ENCODE data around the gene PCGF3.

Gene PCGF3

DNA sequence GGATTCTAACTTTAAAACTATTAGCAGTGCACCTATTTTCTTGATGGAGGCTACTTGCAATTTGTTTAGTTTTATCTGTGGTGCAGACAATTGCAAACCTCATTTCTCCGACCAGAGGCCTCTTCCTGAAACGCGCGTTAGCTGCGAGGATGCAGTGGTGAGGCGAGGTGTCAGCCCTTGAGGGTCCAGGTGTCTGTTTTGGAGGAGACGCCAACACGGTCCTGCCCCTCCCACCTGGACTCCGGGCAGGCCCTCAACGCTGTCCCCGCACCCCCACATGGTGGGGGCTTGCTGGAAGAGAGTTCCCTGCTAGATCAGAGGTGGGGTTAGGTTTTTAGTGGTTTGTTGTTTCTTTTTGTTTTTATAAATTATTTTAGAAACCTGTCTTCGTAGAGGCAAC lies 34.4 kb downstream of the PCGF3 start:
- H3K36me3 ChIP-seq (ENCODE audit: control insufficient read depth in 5 of 5, insufficient read depth in 5 of 5, low read length in 5 of 5): peaks cover 0 to 67% (median 49%) of the 10 kb centered on the region in 5 donors
- peaks cover 0 to 7% (median 0%) of the 10 kb centered on the region in 5 donors for H3K4me1 ChIP-seq (ENCODE audit: control insufficient read depth in 5 of 5, insufficient read depth in 5 of 5, low read length in 5 of 5)
- H3K27ac ChIP-seq (ENCODE audit: low read depth, low read length): no peak overlapping the region
- H3K9ac ChIP-seq (ENCODE audit: low read length in 5 of 5): no peak overlapping the region
- no peak overlapping the region for H3K4me3 ChIP-seq (ENCODE audit: low read depth in 1 of 5, low read length in 5 of 5)
- H3K27me3 ChIP-seq (ENCODE audit: control insufficient read depth in 5 of 5, insufficient read depth in 4 of 5, low read length in 5 of 5): no peaks in the 10 kb centered on the region
- H3K9me3 ChIP-seq (ENCODE audit: control insufficient read depth in 5 of 5, low read length in 5 of 5): no peaks in the 10 kb centered on the region

DNA sequence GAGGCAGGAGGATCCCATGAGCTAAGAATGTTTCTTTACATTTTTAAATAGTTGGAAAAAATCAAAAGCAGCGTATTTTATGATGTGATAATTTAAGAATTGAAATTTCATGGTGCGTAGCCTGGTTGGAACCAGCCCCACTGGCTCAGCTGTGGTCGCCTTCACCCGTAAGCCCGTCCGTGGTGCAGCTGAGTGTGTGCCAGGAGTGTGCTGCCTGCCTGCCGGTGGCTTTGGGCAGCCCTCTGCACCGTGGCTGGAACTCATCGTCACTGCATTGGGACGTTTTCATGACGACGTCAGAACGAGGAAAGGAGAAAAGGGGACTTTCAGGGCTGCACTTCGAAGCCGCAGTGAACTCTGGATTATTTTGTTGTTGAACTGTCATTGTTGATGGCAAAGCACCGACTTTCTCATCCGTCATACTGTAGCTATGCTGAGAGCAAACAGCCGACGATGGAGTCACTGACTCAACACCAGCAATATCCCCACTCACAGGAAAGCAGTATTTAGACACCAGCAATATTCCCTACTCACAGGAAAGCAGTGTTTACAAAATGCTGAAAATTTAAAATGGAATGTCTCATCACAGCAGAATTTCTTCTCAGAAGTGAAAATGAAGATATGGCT lies 35.1 kb downstream of the PCGF3 start:
- Histone ChIP-seq H3K27ac (ENCODE audit: low read depth, low read length) (no peak overlapping the region), H3K36me3 (ENCODE audit: control insufficient read depth in 5 of 5, insufficient read depth in 5 of 5, low read length in 5 of 5) (peaks cover 0 to 59% (median 41%) of the 10 kb centered on the region in 5 donors), H3K4me3 (ENCODE audit: low read depth in 1 of 5, low read length in 5 of 5) (no peak overlapping the region), H3K9me3 (ENCODE audit: control insufficient read depth in 5 of 5, low read length in 5 of 5) (no peaks in the 10 kb centered on the region), H3K4me1 (ENCODE audit: control insufficient read depth in 5 of 5, insufficient read depth in 5 of 5, low read length in 5 of 5) (peaks cover 0 to 7% (median 0%) of the 10 kb centered on the region in 5 donors), H3K9ac (ENCODE audit: low read length in 5 of 5) (no peak overlapping the region), H3K27me3 (ENCODE audit: control insufficient read depth in 5 of 5, insufficient read depth in 4 of 5, low read length in 5 of 5) (no peaks in the 10 kb centered on the region)

DNA sequence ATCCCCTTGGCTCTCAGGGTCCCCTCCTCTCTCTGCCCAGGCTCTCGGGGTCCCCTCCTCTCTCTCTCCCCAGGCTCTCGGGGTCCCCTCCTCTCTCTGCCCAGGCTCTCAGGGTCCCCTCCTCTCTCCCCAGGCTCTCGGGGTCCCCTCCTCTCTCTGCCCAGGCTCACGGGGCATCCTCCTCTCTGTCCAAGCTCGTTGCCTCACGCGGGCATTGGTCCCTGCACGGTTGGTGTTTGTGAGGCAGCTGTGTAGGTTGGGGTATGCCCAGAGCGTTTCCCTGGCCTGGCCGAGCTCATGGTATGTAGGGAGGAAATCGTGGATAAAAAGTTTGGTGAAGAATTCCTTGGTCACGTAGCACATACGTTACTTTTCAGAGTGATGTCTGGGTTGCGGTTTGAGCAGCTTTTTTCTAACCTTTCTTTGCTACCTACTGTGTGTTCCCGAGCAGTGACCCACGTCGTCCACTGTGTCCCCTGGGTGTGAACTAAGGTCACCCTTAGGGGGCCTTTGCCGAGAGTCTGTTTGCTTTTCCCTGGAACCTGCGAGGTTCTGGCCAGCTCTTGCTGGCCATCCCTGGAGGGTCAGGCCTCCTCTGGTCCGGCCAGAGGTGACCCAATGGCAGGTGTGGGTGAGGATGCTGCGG lies 36.6 kb downstream of the PCGF3 start:
- Histone ChIP-seq H3K9me3 (ENCODE audit: control insufficient read depth in 5 of 5, low read length in 5 of 5) (no peaks in the 10 kb centered on the region), H3K36me3 (ENCODE audit: control insufficient read depth in 5 of 5, insufficient read depth in 5 of 5, low read length in 5 of 5) (peaks cover 0 to 48% (median 33%) of the 10 kb centered on the region in 5 donors), H3K27me3 (ENCODE audit: control insufficient read depth in 5 of 5, insufficient read depth in 4 of 5, low read length in 5 of 5) (no peaks in the 10 kb centered on the region), H3K27ac (ENCODE audit: low read depth, low read length) (no peak overlapping the region), H3K9ac (ENCODE audit: low read length in 5 of 5) (no peak overlapping the region), H3K4me3 (ENCODE audit: low read depth in 1 of 5, low read length in 5 of 5) (no peak overlapping the region), H3K4me1 (ENCODE audit: control insufficient read depth in 5 of 5, insufficient read depth in 5 of 5, low read length in 5 of 5) (peaks cover 0 to 7% (median 0%) of the 10 kb centered on the region in 5 donors)

DNA sequence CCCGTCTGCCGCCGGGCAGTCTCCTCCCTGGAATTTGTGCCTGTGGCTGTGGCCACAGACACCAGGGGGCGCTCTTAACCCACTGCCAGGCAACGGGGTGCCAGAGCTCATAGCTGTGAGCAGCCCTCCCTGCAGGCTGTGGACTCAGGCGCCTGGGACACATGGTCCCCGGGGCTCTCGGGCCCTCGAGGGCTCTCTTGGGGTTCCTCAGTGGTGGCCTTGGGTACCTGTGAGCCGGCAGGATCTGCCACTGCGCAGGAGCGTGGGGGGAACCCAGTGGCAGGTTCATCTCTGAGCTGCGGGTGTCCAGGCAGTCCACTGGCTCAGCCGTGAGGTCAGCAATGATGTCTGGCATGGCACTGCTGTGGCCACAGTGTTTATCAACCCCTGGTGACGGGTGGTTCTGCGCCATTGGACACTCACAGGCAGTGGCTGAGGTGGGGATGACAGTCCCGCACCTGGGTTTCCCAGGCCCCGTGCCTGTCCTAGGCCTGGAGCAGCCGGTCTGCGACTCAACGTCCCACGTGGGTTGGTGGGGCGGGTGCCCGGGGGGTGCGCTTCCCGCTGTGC lies 37.2 kb downstream of the PCGF3 start:
- peaks cover 0 to 7% (median 0%) of the 10 kb centered on the region in 5 donors for H3K4me1 ChIP-seq (ENCODE audit: control insufficient read depth in 5 of 5, insufficient read depth in 5 of 5, low read length in 5 of 5)
- peaks cover 0 to 44% (median 27%) of the 10 kb centered on the region in 5 donors for H3K36me3 ChIP-seq (ENCODE audit: control insufficient read depth in 5 of 5, insufficient read depth in 5 of 5, low read length in 5 of 5)
- no peak overlapping the region for H3K4me3 ChIP-seq (ENCODE audit: low read depth in 1 of 5, low read length in 5 of 5)
- no peak overlapping the region for H3K9ac ChIP-seq (ENCODE audit: low read length in 5 of 5)
- no peaks in the 10 kb centered on the region for H3K27me3 ChIP-seq (ENCODE audit: control insufficient read depth in 5 of 5, insufficient read depth in 4 of 5, low read length in 5 of 5)
- no peak overlapping the region for H3K27ac ChIP-seq (ENCODE audit: low read depth, low read length)
- H3K9me3 ChIP-seq (ENCODE audit: control insufficient read depth in 5 of 5, low read length in 5 of 5): no peaks in the 10 kb centered on the region

DNA sequence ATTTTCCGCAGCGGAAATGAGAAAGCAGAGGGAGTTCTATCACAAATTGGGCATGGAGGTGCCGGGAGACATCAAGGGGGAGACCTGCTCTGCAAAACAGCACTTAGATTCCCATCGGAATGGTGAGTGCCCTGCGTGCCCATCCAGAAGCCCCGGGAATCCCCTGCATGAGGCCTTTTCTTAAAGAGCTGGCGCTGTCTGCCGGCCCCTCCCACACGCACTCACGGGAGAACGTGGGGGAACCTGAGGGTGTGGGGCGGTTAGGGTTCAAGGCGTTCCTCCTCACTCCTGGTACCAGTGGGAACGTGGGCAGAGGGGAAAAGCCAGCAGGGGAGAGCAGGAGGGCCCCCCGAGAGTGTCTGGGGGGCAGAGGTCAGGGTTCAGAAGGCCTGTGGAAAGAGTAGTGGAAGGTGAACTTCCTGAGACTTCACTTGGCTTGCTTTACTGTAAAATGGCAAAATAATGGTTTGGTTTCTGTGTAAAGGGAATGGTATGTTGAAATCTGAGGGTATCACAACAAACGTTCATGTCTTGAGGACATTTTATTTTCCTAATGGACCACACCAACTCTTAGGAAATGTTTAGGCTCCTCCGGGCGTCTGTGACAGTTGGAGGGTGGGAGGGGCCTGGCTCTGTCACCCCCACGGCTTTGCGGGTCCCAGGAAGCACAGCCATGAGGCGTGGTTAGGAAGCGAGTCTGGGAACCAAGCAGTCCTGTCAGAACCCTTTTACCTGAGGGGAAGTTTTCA lies 38.0 kb downstream of the PCGF3 start:
- Histone ChIP-seq H3K27ac (ENCODE audit: low read depth, low read length) (peak overlapping the region; percentile 57), H3K4me1 (ENCODE audit: control insufficient read depth in 5 of 5, insufficient read depth in 5 of 5, low read length in 5 of 5) (peaks cover 0 to 7% (median 0%) of the 10 kb centered on the region in 5 donors), H3K4me3 (ENCODE audit: low read depth in 1 of 5, low read length in 5 of 5) (no peak overlapping the region), H3K9me3 (ENCODE audit: control insufficient read depth in 5 of 5, low read length in 5 of 5) (no peaks in the 10 kb centered on the region), H3K36me3 (ENCODE audit: control insufficient read depth in 5 of 5, insufficient read depth in 5 of 5, low read length in 5 of 5) (peaks cover 0 to 46% (median 28%) of the 10 kb centered on the region in 5 donors), H3K9ac (ENCODE audit: low read length in 5 of 5) (no peak overlapping the region), H3K27me3 (ENCODE audit: control insufficient read depth in 5 of 5, insufficient read depth in 4 of 5, low read length in 5 of 5) (no peaks in the 10 kb centered on the region)

DNA sequence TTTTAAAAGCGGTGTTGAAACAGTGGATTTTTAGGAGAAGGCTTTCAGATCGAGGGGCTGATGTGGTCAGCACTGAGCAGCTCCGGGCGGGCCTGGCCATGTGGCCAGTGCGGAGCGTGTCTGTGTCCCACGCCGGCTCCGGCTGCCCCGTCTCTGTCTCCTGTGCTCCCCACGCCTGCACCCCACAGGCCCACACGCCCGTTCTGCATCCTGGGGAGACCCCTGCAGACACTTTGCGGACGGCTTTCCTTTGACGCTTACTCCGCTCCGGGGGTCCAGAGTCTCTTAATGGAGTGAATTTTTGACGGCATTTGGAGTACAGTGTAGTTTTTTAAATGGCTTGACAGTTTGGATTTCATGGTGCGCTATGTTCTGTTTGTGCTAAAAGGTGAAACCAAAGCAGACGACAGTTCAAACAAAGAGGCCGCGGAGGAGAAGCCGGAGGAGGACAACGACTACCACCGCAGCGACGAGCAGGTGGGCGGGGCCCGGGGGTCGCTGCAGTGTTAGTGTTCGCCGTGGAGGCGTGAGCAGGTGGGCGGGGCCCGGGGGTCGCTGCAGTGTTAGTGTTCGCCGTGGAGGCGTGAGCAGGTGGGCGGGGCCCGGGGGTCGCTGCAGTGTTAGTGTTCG lies 38.7 kb downstream of the PCGF3 start:
- no peaks in the 10 kb centered on the region for H3K27me3 ChIP-seq (ENCODE audit: control insufficient read depth in 5 of 5, insufficient read depth in 4 of 5, low read length in 5 of 5)
- no peak overlapping the region for H3K9ac ChIP-seq (ENCODE audit: low read length in 5 of 5)
- H3K27ac ChIP-seq (ENCODE audit: low read depth, low read length): no peak overlapping the region
- peaks cover 0 to 7% (median 0%) of the 10 kb centered on the region in 5 donors for H3K4me1 ChIP-seq (ENCODE audit: control insufficient read depth in 5 of 5, insufficient read depth in 5 of 5, low read length in 5 of 5)
- H3K9me3 ChIP-seq (ENCODE audit: control insufficient read depth in 5 of 5, low read length in 5 of 5): no peaks in the 10 kb centered on the region
- H3K36me3 ChIP-seq (ENCODE audit: control insufficient read depth in 5 of 5, insufficient read depth in 5 of 5, low read length in 5 of 5): peaks cover 0 to 41% (median 27%) of the 10 kb centered on the region in 5 donors
- no peak overlapping the region for H3K4me3 ChIP-seq (ENCODE audit: low read depth in 1 of 5, low read length in 5 of 5)

DNA sequence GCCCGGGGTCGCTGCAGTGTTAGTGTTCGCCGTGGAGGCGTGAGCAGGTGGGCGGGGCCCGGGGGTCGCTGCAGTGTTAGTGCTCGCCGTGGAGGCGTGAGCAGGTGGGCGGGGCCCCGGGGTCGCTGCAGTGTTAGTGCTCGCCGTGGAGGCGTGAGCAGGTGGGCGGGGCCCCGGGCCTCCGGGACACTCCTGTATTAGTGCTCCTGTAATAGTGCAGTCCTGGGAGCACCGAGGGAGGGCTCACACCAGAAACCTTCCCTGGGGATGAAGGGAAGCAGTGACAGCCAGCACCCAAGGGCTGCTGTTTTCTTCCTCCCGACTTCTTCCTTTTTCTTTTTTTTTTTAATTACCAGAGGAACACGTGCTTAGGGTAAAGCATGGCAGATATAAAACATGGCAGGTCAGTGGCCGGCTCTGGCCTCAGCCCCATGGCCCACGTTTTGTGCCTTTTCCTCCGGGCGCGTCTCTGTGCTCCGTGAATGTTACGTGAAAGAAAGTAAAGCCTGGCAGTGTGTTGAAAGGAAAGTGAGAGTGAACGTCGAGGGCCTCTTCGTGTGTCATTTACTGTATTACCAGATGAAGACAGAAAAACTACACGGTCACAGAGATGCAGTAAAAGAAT lies 42.0 kb downstream of the PCGF3 start:
- Histone ChIP-seq H3K36me3 (ENCODE audit: control insufficient read depth in 5 of 5, insufficient read depth in 5 of 5, low read length in 5 of 5) (peaks cover 0 to 33% (median 17%) of the 10 kb centered on the region in 5 donors), H3K9me3 (ENCODE audit: control insufficient read depth in 5 of 5, low read length in 5 of 5) (no peaks in the 10 kb centered on the region), H3K27ac (ENCODE audit: low read depth, low read length) (no peak overlapping the region), H3K4me1 (ENCODE audit: control insufficient read depth in 5 of 5, insufficient read depth in 5 of 5, low read length in 5 of 5) (peaks cover 0 to 22% (median 13%) of the 10 kb centered on the region in 5 donors), H3K4me3 (ENCODE audit: low read depth in 1 of 5, low read length in 5 of 5) (no peak overlapping the region), H3K9ac (ENCODE audit: low read length in 5 of 5) (no peak overlapping the region), H3K27me3 (ENCODE audit: control insufficient read depth in 5 of 5, insufficient read depth in 4 of 5, low read length in 5 of 5) (no peaks in the 10 kb centered on the region)

DNA sequence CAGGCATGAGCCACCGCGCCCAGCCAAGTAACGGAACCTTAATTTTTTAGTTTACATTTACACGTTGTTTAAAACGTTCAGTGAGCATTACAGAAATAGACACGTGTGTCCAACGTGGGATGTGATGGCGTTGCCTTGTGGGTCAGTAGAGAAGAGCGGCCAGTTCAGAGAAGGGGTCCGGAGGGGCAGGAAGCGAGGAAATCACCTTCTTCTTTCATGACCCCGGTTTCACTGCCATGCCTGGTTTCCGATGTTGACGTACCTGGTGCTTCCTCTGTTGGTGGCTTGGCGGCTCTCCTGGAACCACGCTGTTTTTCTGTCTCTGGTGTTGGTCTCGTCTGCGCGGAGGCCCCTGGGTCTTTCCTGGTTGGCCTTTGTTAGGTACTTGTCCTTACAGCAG lies 42.8 kb downstream of the PCGF3 start:
- Histone ChIP-seq H3K9me3 (ENCODE audit: control insufficient read depth in 5 of 5, low read length in 5 of 5) (no peaks in the 10 kb centered on the region), H3K9ac (ENCODE audit: low read length in 5 of 5) (no peak overlapping the region), H3K27me3 (ENCODE audit: control insufficient read depth in 5 of 5, insufficient read depth in 4 of 5, low read length in 5 of 5) (no peaks in the 10 kb centered on the region), H3K36me3 (ENCODE audit: control insufficient read depth in 5 of 5, insufficient read depth in 5 of 5, low read length in 5 of 5) (peaks cover 0 to 38% (median 22%) of the 10 kb centered on the region in 5 donors), H3K27ac (ENCODE audit: low read depth, low read length) (no peak overlapping the region), H3K4me1 (ENCODE audit: control insufficient read depth in 5 of 5, insufficient read depth in 5 of 5, low read length in 5 of 5) (peaks cover 0 to 22% (median 13%) of the 10 kb centered on the region in 5 donors), H3K4me3 (ENCODE audit: low read depth in 1 of 5, low read length in 5 of 5) (no peak overlapping the region)

Data from subcutaneous abdominal adipose tissue (tissue), 5 donors.